Measurements from ENCODE around the gene CLN5.

The CLN5 gene

GRCh38 chr13:77022341-77022740 is 30.5 kb downstream of the CLN5 start:
- no peak for ATAC-seq (ENCODE audit: low read depth)
- no peaks in the 10 kb centered on the region for H3K9me3 ChIP-seq (ENCODE audit: severe bottlenecking)
- no peaks in the 10 kb centered on the region for H3K27me3 ChIP-seq (ENCODE audit: insufficient read depth, poor library complexity, severe bottlenecking)
- H3K4me1 ChIP-seq (ENCODE audit: insufficient read depth, poor library complexity, severe bottlenecking) = peaks cover 25% of the 10 kb centered on the region
- H3K4me3 ChIP-seq (ENCODE audit: severe bottlenecking) = no peak overlapping the region
- DNase-seq (ENCODE audit: low spot score) = no peak
- H3K36me3 ChIP-seq (ENCODE audit: low read depth) = peaks cover 52% of the 10 kb centered on the region
- no peak overlapping the region for H3K27ac ChIP-seq (ENCODE audit: poor library complexity, severe bottlenecking)
- TF ChIP-seq, protein P1, sequence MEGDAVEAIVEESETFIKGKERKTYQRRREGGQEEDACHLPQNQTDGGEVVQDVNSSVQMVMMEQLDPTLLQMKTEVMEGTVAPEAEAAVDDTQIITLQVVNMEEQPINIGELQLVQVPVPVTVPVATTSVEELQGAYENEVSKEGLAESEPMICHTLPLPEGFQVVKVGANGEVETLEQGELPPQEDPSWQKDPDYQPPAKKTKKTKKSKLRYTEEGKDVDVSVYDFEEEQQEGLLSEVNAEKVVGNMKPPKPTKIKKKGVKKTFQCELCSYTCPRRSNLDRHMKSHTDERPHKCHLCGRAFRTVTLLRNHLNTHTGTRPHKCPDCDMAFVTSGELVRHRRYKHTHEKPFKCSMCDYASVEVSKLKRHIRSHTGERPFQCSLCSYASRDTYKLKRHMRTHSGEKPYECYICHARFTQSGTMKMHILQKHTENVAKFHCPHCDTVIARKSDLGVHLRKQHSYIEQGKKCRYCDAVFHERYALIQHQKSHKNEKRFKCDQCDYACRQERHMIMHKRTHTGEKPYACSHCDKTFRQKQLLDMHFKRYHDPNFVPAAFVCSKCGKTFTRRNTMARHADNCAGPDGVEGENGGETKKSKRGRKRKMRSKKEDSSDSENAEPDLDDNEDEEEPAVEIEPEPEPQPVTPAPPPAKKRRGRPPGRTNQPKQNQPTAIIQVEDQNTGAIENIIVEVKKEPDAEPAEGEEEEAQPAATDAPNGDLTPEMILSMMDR (IDR thresholded peaks at IDR 0.05; ENCODE audit: poor library complexity, severe bottlenecking) = no peak

DNA sequence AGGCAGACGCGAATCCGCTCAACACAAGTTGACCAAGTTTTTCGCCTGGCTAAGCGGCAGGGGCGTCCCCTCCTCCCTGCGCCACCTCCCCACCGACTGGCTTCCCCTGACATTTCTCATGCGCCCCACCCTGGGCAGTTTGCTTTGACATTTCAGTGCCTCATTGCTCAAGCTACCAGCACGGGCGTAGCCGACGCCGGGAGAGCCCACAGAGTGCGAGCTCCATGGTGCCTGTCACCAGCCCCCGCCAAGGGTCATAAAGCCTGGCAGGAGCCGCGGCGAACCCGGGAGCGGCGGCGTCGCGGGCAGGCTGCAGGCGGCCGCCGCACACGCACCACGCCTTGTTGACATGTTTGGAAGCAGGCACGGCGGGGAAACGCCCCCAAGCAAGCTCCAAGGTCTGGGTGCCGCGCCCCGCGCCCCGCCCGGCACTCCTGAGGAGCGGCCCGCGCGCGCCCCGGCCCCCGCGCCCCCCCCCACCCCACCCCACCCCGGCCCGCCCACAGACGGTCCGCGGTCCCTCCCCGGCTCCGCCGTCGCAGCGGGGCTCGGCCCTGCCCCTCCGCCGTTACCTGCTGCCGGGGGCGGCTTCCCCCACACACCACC is 34.5 kb downstream of the CLN5 start:
- Histone ChIP-seq H3K4me3 (ENCODE audit: severe bottlenecking) (peak overlapping the region; percentile 85), H3K4me1 (ENCODE audit: insufficient read depth, poor library complexity, severe bottlenecking) (peaks cover 35% of the 10 kb centered on the region), H3K27ac (ENCODE audit: poor library complexity, severe bottlenecking) (peak overlapping the region; percentile 65), H3K36me3 (ENCODE audit: low read depth) (peaks cover 21% of the 10 kb centered on the region), H3K27me3 (ENCODE audit: insufficient read depth, poor library complexity, severe bottlenecking) (no peaks in the 10 kb centered on the region), H3K9me3 (ENCODE audit: severe bottlenecking) (no peaks in the 10 kb centered on the region)
- ATAC-seq (ENCODE audit: low read depth) (peak; percentile 78), DNase-seq (ENCODE audit: low spot score) (peak; percentile 83)
- TF ChIP-seq, protein P1 (IDR thresholded peaks at IDR 0.05; ENCODE audit: poor library complexity, severe bottlenecking) = no peak

DNA sequence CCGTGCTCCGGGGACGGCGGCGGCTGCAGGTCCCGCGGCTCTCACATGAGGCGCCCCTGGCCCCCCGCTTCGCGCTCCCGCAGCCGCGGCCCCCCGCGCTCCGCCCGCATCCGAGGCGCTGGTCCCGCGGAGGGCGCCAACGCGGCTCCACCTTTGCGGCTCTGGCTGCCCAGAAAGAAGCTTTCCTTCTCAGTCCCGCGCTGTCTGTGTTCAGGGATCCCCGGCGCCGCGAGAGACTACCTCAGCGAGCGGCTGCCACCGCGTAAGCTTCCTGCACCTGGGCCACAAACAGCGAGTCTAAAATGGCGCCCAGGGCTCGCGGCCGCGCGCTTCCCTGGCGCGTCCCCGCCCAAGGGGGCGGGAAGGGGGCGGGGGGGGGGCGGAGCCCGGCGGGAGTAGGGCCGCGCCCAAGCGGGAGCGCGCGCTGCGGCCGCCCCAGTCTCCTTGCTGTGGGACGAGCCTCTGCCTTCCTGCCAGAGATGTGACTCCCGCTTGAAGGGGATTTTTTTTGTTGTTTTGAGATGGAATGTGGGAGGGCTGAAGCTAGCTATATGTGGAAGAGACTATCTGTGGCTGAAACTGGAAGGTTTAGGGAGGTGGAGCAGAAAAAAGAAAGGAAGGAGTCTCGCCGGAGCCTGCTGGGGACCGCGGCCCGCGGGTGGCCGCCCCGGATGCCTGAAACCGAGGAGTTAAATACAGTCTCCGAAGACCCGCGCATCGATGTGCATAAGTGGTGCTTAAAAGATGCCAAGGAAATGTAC is 35.2 kb downstream of the CLN5 start, which contains the start of gene FBXL3:
Gene FBXL3, minus strand, starts transcription at position 299 of the 761 bp plus-strand sequence. CDS start 5,299 bp downstream, outside the sequence.
- Histone ChIP-seq H3K27me3 (ENCODE audit: insufficient read depth, poor library complexity, severe bottlenecking) (no peaks in the 10 kb centered on the region), H3K4me1 (ENCODE audit: insufficient read depth, poor library complexity, severe bottlenecking) (peaks cover 35% of the 10 kb centered on the region), H3K9me3 (ENCODE audit: severe bottlenecking) (no peaks in the 10 kb centered on the region), H3K27ac (ENCODE audit: poor library complexity, severe bottlenecking) (peak within 1 kb of the TSS; percentile 65), H3K4me3 (ENCODE audit: severe bottlenecking) (peak within 1 kb of the TSS; percentile 85), H3K36me3 (ENCODE audit: low read depth) (peaks cover 17% of the 10 kb centered on the region; the same call in 1 of the 2 replicates)
- DNase-seq (ENCODE audit: low spot score) = peak; percentile 72
- TF ChIP-seq, protein P1 (IDR thresholded peaks at IDR 0.05; ENCODE audit: poor library complexity, severe bottlenecking) = no peak
- peak; percentile 65 for ATAC-seq (ENCODE audit: low read depth)

- H3K4me1 ChIP-seq (ENCODE audit: insufficient read depth, poor library complexity, severe bottlenecking) = peaks cover 28% of the 10 kb centered on the region
- no peaks in the 10 kb centered on the region for H3K9me3 ChIP-seq (ENCODE audit: severe bottlenecking)
- no peak overlapping the region for H3K27ac ChIP-seq (ENCODE audit: poor library complexity, severe bottlenecking)
- no peak overlapping the region for H3K4me3 ChIP-seq (ENCODE audit: severe bottlenecking)
- TF ChIP-seq, protein P1 (IDR thresholded peaks at IDR 0.05; ENCODE audit: poor library complexity, severe bottlenecking) = no peak
- no peaks in the 10 kb centered on the region for H3K27me3 ChIP-seq (ENCODE audit: insufficient read depth, poor library complexity, severe bottlenecking)
- peaks cover 15% of the 10 kb centered on the region; the same call in 1 of the 2 replicates for H3K36me3 ChIP-seq (ENCODE audit: low read depth)
- DNase-seq (ENCODE audit: low spot score) (no peak), ATAC-seq (ENCODE audit: low read depth) (no peak)
These were observed 36.3 kb downstream of the CLN5 start for GRCh38 chr13:77028202-77028601.

All from RWPE2 (cell line).